ENCODE measurements around the gene DAZAP1.

The DAZAP1 gene

DNA sequence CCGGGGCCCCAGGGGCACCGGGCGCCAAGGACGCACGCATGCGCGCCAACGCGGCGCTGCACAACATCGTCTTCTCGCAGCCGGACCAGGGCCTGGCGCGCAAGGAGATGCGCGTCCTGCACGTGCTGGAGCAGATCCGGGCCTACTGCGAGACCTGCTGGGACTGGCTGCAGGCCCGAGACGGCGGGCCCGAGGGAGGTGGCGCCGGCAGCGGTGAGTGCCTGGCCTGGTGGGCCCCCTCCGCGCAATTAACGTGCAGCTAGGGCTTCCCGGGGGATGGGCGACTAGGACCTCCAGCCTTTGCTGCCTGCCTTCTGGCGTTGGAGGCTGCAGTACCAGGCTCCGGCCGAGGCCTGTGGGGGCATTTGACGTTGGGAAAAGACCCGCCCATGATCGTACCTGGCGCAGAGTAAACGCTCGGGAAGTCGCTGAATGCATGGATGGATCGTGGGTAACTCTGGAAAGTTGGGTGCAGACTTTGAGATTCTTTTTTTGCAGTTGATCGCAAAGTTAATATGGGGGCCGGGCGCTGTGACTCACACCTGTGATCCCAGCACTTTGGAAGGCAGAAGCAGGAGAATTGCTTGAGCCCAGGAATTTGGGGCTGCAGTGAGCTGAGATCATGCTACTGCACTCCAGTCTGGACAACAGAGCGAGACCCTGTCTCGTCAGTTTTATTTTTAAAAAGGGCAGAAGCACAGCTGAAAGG, 49.8 kb downstream of the DAZAP1 start:
- no peak for DNase-seq (ENCODE audit: extremely low read depth, low read depth)

GRCh38 chr19:1457892-1458291, 50.5 kb downstream of the DAZAP1 start:
- no peak for DNase-seq (ENCODE audit: extremely low read depth, low read depth)
- TF ChIP-seq, protein P1, sequence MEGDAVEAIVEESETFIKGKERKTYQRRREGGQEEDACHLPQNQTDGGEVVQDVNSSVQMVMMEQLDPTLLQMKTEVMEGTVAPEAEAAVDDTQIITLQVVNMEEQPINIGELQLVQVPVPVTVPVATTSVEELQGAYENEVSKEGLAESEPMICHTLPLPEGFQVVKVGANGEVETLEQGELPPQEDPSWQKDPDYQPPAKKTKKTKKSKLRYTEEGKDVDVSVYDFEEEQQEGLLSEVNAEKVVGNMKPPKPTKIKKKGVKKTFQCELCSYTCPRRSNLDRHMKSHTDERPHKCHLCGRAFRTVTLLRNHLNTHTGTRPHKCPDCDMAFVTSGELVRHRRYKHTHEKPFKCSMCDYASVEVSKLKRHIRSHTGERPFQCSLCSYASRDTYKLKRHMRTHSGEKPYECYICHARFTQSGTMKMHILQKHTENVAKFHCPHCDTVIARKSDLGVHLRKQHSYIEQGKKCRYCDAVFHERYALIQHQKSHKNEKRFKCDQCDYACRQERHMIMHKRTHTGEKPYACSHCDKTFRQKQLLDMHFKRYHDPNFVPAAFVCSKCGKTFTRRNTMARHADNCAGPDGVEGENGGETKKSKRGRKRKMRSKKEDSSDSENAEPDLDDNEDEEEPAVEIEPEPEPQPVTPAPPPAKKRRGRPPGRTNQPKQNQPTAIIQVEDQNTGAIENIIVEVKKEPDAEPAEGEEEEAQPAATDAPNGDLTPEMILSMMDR (IDR thresholded peaks at IDR 0.05; ENCODE audit: low read depth, low read length), result no peak

More for the DNA sequence above, 49.8 kb downstream of the DAZAP1 start:
- TF ChIP-seq, protein P1 (IDR thresholded peaks at IDR 0.05; ENCODE audit: low read depth, low read length), result no peak

GRCh38 chr19:1459479-1459878, 52.1 kb downstream of the DAZAP1 start:
- TF ChIP-seq, protein P1 (IDR thresholded peaks at IDR 0.05; ENCODE audit: low read depth, low read length), result no peak
- DNase-seq (ENCODE audit: extremely low read depth, low read depth), result no peak

GRCh38 chr19:1460033-1460995, 52.9 kb downstream of the DAZAP1 start:
- TF ChIP-seq, protein P1 (IDR thresholded peaks at IDR 0.05; ENCODE audit: low read depth, low read length), result no peak
- DNase-seq (ENCODE audit: extremely low read depth, low read depth), result no peak

DNA sequence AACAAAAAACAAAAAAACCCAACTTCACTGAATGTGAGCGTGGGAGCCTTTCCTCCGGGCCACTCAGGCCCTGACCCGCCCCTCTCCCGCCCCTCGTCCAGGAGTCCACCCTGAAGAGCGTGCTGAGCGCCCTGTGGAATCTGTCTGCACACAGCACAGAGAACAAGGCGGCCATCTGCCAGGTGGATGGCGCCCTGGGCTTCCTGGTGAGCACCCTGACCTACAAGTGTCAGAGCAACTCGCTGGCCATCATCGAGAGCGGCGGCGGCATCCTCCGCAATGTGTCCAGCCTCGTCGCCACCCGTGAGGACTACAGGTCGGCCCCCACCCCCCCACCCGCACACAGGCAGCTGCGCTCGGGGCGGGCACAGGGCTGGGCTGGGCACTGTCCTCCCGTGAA, 54.5 kb downstream of the DAZAP1 start:
- TF ChIP-seq, protein P1 (IDR thresholded peaks at IDR 0.05; ENCODE audit: low read depth, low read length), result no peak
- no peak for DNase-seq (ENCODE audit: extremely low read depth, low read depth)

- TF ChIP-seq, protein P1 (IDR thresholded peaks at IDR 0.05; ENCODE audit: low read depth, low read length), result peak; percentile 15
- no peak for DNase-seq (ENCODE audit: extremely low read depth, low read depth)
Observed at GRCh38 chr19:1465191-1466016, 58.0 kb downstream of the DAZAP1 start.

Measured in AG09319 (cell line).